SU-DHL-6 (cell line): ENCODE measurements around the gene SNRPD3.

Source experiments
- H2AFZ ChIP-seq: fragments of 200-600 bp; sonication (generic); 2 replicates; pipeline ENCODE4 v1.6.1; 2014; ENCODE audit warnings: low read depth, mild to moderate bottlenecking, moderate library complexity, mixed read lengths, antibody characterized with exemption, low read length; ENCODE audit not compliant: severe bottlenecking
- H3F3A ChIP-seq: fragments of 200-600 bp; shearing (Covaris generic); 2 replicates; pipeline ENCODE4 v1.6.0; 2016; ENCODE audit warnings: antibody characterized with exemption, mild to moderate bottlenecking; ENCODE audit not compliant: insufficient read depth
- H3K27ac ChIP-seq: fragments of 200-600 bp; sonication (generic); 2 replicates; pipeline ENCODE4 v1.5.1; 2016; ENCODE audit warnings: low read depth, mild to moderate bottlenecking, low read length, moderate library complexity, mixed read lengths
- H3K27me3 ChIP-seq: fragments of 200-600 bp; sonication (generic), shearing (Covaris generic); 2 replicates; pipeline ENCODE4 v1.6.0; 2014; ENCODE audit warnings: mild to moderate bottlenecking, low read length
- H3K36me3 ChIP-seq: fragments of 200-600 bp; sonication (generic); 2 replicates; pipeline ENCODE4 v1.6.1; 2014; ENCODE audit warnings: mild to moderate bottlenecking, low read length, mixed read lengths
- H3K4me2 ChIP-seq: fragments of 300-600, 200-600 bp; shearing (Covaris generic), sonication (generic); 2 replicates; pipeline ENCODE4 v1.6.0; 2014; ENCODE audit warnings: low read length, low read depth, mild to moderate bottlenecking; ENCODE audit not compliant: poor library complexity, severe bottlenecking
- H3K4me3 ChIP-seq: fragments of 200-600 bp; sonication (generic); 2 replicates; pipeline ENCODE4 v1.5.1; 2014; ENCODE audit warnings: antibody characterized with exemption, low read length, mild to moderate bottlenecking, mixed read lengths; ENCODE audit not compliant: insufficient read depth, poor library complexity, severe bottlenecking
- H3K79me2 ChIP-seq: fragments of 200-600 bp; sonication (generic); 2 replicates; pipeline ENCODE4 v1.6.1; 2014; ENCODE audit warnings: mild to moderate bottlenecking, low read length, moderate library complexity; ENCODE audit not compliant: insufficient read depth
- H3K9ac ChIP-seq: fragments of 200-600 bp; sonication (generic); 2 replicates; pipeline ENCODE4 v1.7.0; 2014; ENCODE audit warnings: mild to moderate bottlenecking, low read length
- H3K9me2 ChIP-seq: fragments of 200-600 bp; sonication (generic); replicated peaks from 2 replicates; pipeline ENCODE4 v1.6.1; 2014; ENCODE audit warnings: low read length; ENCODE audit not compliant: insufficient read depth
- H3K9me3 ChIP-seq: fragments of 200-600 bp; sonication (generic); 2 replicates; pipeline ENCODE4 v1.6.1; 2014; ENCODE audit warnings: low read length, mixed read lengths; ENCODE audit not compliant: insufficient read depth
- H4K20me1 ChIP-seq: fragments of 200-600 bp; sonication (generic); 2 replicates; pipeline ENCODE4 v1.6.1; 2014; ENCODE audit warnings: low read depth, mild to moderate bottlenecking, antibody characterized with exemption, low read length, moderate library complexity, mixed read lengths
- EZH2phosphoT487 ChIP-seq: fragments of 200-600 bp; sonication (generic), shearing (Covaris generic); conservative IDR thresholded peaks from 2 replicates; pipeline ENCODE4 v1.6.1; 2018; ENCODE audit warnings: mild to moderate bottlenecking, antibody characterized with exemption, low read length, moderate library complexity, mixed read lengths
- TF ChIP-seq, protein P1 (sequence below): fragments of 200-600 bp; sonication (generic); IDR thresholded peaks from one replicate; pipeline ENCODE4 v1.5.1; 2017; ENCODE audit warnings: antibody characterized with exemption, mild to moderate bottlenecking, low read length, moderate library complexity; ENCODE audit not compliant: insufficient read depth, poor library complexity, severe bottlenecking

Gene SNRPD3

DNA sequence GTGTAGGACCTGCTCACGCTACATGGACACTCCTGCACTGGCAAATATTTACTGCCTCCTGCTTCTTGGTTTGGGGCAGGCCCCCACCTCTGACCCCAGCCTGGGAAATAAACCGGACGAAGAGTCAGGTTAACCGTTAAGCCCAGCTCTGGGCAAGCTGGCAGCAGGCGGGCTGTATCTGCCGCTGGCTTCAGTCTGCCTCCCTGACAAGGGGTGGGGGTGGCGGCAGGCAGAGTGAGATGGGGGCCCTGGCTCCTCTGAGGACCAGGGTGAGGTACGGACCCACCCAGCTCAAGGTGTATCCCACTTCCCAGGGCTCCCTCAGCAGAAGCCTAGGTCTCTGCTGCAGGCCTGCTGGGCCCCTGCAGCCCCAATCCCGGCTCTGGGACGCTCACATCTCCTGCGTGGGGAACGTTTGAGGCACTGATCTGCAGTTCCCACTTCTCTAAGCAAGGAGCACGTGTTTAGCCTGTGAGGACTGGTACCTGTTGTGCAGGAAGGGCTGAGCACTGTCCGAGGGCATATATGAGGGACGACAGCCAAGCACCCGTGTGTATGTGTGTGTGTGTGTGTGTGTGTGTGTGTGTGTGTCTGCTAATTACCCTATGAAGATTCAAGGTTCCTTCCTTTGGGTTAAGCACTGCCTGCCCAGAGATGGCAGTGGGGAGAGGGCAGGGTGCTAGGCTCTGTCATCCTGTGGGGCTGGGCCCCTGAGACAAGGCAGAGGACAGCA lies 38.2 kb downstream of the SNRPD3 start:
- no peak overlapping the region for H3K9ac ChIP-seq
- H3K9me3 ChIP-seq, result no peaks in the 10 kb centered on the region
- H2AFZ ChIP-seq, result no peak overlapping the region
- no peaks in the 10 kb centered on the region for H3K79me2 ChIP-seq
- H3K36me3 ChIP-seq, result no peaks in the 10 kb centered on the region
- TF ChIP-seq, protein P1, sequence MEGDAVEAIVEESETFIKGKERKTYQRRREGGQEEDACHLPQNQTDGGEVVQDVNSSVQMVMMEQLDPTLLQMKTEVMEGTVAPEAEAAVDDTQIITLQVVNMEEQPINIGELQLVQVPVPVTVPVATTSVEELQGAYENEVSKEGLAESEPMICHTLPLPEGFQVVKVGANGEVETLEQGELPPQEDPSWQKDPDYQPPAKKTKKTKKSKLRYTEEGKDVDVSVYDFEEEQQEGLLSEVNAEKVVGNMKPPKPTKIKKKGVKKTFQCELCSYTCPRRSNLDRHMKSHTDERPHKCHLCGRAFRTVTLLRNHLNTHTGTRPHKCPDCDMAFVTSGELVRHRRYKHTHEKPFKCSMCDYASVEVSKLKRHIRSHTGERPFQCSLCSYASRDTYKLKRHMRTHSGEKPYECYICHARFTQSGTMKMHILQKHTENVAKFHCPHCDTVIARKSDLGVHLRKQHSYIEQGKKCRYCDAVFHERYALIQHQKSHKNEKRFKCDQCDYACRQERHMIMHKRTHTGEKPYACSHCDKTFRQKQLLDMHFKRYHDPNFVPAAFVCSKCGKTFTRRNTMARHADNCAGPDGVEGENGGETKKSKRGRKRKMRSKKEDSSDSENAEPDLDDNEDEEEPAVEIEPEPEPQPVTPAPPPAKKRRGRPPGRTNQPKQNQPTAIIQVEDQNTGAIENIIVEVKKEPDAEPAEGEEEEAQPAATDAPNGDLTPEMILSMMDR, result no peak
- no peak for TF ChIP-seq EZH2phosphoT487
- no peaks in the 10 kb centered on the region for H4K20me1 ChIP-seq
- H3F3A ChIP-seq, result no peaks in the 10 kb centered on the region
- no peak overlapping the region for H3K4me3 ChIP-seq
- H3K4me2 ChIP-seq, result no peak overlapping the region
- no peak overlapping the region for H3K27ac ChIP-seq
- H3K27me3 ChIP-seq, result no peaks in the 10 kb centered on the region
- H3K9me2 ChIP-seq, result no peaks in the 10 kb centered on the region

DNA sequence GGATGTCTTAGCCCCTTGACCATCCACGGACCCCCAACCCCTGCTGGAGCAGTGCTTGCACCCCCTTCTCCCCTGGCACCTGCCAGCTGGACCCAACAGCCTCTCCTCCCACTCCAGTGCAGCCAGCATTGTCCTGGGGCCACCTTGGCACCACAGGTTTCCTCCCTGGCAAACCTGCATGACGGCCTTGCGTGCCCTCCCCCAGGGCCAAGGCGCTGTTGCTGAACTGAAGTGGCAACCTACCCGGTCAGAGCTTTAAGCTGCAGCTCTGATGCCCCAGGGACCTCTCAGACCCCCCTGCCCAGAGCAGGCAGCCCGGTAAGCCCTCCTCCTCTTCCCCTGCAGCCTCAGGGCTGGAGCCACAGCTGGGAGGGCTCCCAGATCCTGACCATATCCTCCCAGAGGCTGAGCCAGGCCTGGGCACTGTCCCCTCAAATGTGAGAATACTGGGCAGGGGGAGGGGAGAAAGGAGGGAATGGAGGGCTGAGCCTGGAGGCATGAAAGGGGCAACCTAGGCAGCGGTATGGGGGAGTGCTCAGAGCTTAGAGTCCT lies 38.8 kb downstream of the SNRPD3 start:
- no peak overlapping the region for H3K4me2 ChIP-seq
- no peaks in the 10 kb centered on the region for H3K9me2 ChIP-seq
- no peaks in the 10 kb centered on the region for H3K36me3 ChIP-seq
- TF ChIP-seq, protein P1, result no peak
- TF ChIP-seq EZH2phosphoT487, result no peak
- H3K9me3 ChIP-seq, result no peaks in the 10 kb centered on the region
- no peak overlapping the region for H3K9ac ChIP-seq
- H3K79me2 ChIP-seq, result no peaks in the 10 kb centered on the region
- H3K27ac ChIP-seq, result no peak overlapping the region
- no peak overlapping the region for H3K4me3 ChIP-seq
- H3K27me3 ChIP-seq, result no peaks in the 10 kb centered on the region
- H2AFZ ChIP-seq, result no peak overlapping the region
- H4K20me1 ChIP-seq, result no peaks in the 10 kb centered on the region
- no peaks in the 10 kb centered on the region for H3F3A ChIP-seq

DNA sequence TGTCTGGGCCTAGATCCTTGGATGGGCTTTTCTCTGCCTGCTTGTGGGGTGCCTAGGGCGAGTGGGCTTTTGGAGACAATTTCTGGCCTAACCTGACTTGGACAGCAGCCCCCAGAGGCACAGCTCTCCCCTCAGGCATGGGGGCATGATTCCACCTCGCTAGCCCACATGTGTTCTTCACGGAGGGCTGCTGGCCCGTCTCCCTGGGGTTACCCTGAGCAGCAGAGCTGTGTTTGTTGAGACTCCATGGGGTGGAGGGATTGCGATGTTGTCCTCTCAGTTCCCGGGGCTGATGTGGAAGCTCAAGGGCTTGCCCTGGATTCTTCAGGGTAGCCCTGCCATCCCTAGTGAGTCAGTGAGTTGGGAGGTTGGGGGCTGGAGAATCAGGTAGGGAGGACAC lies 39.4 kb downstream of the SNRPD3 start:
- no peaks in the 10 kb centered on the region for H4K20me1 ChIP-seq
- H3K79me2 ChIP-seq, result no peaks in the 10 kb centered on the region
- no peaks in the 10 kb centered on the region for H3F3A ChIP-seq
- TF ChIP-seq, protein P1, result no peak
- TF ChIP-seq EZH2phosphoT487, result no peak
- H2AFZ ChIP-seq, result no peak overlapping the region
- no peak overlapping the region for H3K4me2 ChIP-seq
- no peaks in the 10 kb centered on the region for H3K36me3 ChIP-seq
- no peak overlapping the region for H3K4me3 ChIP-seq
- no peaks in the 10 kb centered on the region for H3K9me2 ChIP-seq
- no peak overlapping the region for H3K9ac ChIP-seq
- H3K27me3 ChIP-seq, result no peaks in the 10 kb centered on the region
- H3K9me3 ChIP-seq, result no peaks in the 10 kb centered on the region
- no peak overlapping the region for H3K27ac ChIP-seq
